Suprapubic skin (tissue), 4 donors: Measurements from ENCODE around the gene ANKRD65. TPM values are rescaled to one million over a fixed set of nuclear protein-coding genes. Genes with fewer than 3 reads are reported as not detected.
"Not testable (repeated sequence)": the region's sequence is repeated elsewhere in the genome, so short reads cannot be mapped to it uniquely, and the experiment has no call there.

Source experiments
- DNase-seq, 2 donors: peaks; one replicate each; pipeline ENCODE4 v3.0.0-alpha.2; 2019; ENCODE audit warnings: low spot score in 2 of 2
- H3K27ac ChIP-seq: fragments of 200-600 bp; sonication (generic); one replicate; pipeline ENCODE4 v1.5.1; 2019
- H3K27me3 ChIP-seq: fragments of 200-600 bp; sonication (generic); one replicate; pipeline ENCODE4 v1.5.1; 2019
- H3K36me3 ChIP-seq: fragments of 200-600 bp; sonication (generic); one replicate; pipeline ENCODE4 v1.5.1; 2019
- H3K4me1 ChIP-seq: fragments of 200-600 bp; sonication (generic); one replicate; pipeline ENCODE4 v1.5.1; 2019
- H3K4me3 ChIP-seq: fragments of 200-600 bp; sonication (generic); one replicate; pipeline ENCODE4 v1.5.1; 2019; ENCODE audit warnings: mild to moderate bottlenecking
- H3K9me3 ChIP-seq: fragments of 200-600 bp; sonication (generic); one replicate; pipeline ENCODE4 v1.5.1; 2019
- EP300 ChIP-seq: sonication (generic); formaldehyde crosslinking; IDR thresholded peaks from one replicate; pipeline ENCODE4 v1.6.1; 2017; ENCODE audit warnings: antibody characterized with exemption
- POLR2A ChIP-seq, 2 donors: fragments of 450-650 bp; IDR thresholded peaks; one replicate each; pipeline ENCODE4 v1.6.1; 2017; ENCODE audit warnings: antibody characterized with exemption in 2 of 2, mild to moderate bottlenecking in 2 of 2, moderate library complexity in 2 of 2
- POLR2AphosphoS5 ChIP-seq, 3 donors: sonication (generic); formaldehyde crosslinking; IDR thresholded peaks; one replicate each; pipeline ENCODE4 v1.6.1; 2017; ENCODE audit warnings: antibody characterized with exemption in 3 of 3
- WGBS: methylation state at CpG from one replicate; pipeline ENCODE4 v1.1.5; 2018; 5-methylcytosine and 5-hydroxymethylcytosine counted together
- total RNA-seq, 4 donors: library from RNA; depleted of rRNA; stranded (reverse); fragments of >200 nt; gene quantifications; one replicate each; pipeline ENCODE4 v1.1.0, GENCODE V29; 2016
- TF ChIP-seq, protein P1 (sequence below), 2 donors: fragments of 200-600 bp in 1 of 2; fragments of 450-650 bp in 1 of 2; sonication (generic) in 1 of 2; IDR thresholded peaks; one replicate each; pipeline ENCODE4 v1.5.1; 2016 to 2019; ENCODE audit warnings: antibody characterized with exemption in 2 of 2, mild to moderate bottlenecking in 1 of 2, moderate library complexity in 1 of 2

ANKRD65 gene
- total RNA-seq: 10 to 100 TPM in 1 of 4 donors, 1 to 10 TPM in 3; 2.8 to 10.3 (median 5.9) TPM

DNA sequence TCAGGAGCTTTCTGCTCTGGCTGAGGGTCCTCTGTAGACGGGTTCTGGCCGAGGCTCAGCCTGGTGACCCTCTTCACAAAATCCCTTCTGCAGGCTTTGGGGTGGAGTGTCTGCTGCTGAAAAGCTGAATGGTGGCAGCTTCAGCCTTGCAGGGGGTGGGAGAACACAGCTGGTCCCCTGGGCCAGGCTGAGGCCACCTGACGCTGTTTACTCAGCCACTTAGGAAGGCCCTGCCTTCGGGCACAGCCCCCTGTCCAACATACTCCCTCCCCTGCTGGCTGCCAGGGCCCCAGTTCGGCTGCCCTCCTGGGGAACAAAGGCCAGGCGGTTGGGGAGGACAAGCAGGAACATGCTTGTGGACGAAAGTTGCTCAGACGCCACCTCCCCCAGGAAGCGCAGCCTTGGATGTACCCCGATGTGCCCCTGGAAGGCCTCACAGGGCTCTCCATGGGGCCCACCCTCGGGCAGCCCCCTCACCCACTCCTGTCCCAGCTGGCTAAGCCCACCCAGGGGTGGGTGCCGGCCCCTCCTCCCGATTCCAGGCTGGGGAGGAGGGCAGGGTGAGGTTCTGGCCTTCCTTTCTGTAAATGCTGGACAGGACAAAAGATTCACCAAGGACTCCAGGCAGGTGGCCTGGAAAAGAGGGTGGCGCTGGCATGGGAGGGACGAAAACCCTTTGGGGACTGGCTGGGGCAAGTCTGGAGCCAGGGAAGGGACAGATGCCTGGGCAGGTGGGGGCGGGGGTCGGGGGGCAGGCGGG is at the start of gene ANKRD65:
TSS of gene ANKRD65 (minus strand) at position 130 of the 760 bp plus-strand sequence. CDS start 271 bp downstream, outside the sequence.
- Histone ChIP-seq H3K27ac (no peak within 1 kb of the TSS), H3K27me3 (peaks cover 3% of the 10 kb centered on the region), H3K4me1 (peaks cover 46% of the 10 kb centered on the region), H3K9me3 (no peaks in the 10 kb centered on the region), H3K36me3 (no peaks in the 10 kb centered on the region), H3K4me3 (peak within 1 kb of the TSS; percentile 54)
- WGBS: 73% methylated on average over 5 of the region's 18 CpGs
- TF ChIP-seq EP300 (no peak), POLR2A (IDR thresholded peaks at IDR 0.05) (no peak), POLR2AphosphoS5 (IDR thresholded peaks at IDR 0.05) (no peak)
- TF ChIP-seq, protein P1, sequence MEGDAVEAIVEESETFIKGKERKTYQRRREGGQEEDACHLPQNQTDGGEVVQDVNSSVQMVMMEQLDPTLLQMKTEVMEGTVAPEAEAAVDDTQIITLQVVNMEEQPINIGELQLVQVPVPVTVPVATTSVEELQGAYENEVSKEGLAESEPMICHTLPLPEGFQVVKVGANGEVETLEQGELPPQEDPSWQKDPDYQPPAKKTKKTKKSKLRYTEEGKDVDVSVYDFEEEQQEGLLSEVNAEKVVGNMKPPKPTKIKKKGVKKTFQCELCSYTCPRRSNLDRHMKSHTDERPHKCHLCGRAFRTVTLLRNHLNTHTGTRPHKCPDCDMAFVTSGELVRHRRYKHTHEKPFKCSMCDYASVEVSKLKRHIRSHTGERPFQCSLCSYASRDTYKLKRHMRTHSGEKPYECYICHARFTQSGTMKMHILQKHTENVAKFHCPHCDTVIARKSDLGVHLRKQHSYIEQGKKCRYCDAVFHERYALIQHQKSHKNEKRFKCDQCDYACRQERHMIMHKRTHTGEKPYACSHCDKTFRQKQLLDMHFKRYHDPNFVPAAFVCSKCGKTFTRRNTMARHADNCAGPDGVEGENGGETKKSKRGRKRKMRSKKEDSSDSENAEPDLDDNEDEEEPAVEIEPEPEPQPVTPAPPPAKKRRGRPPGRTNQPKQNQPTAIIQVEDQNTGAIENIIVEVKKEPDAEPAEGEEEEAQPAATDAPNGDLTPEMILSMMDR (IDR thresholded peaks at IDR 0.05): no peak
- no peak for DNase-seq

DNA sequence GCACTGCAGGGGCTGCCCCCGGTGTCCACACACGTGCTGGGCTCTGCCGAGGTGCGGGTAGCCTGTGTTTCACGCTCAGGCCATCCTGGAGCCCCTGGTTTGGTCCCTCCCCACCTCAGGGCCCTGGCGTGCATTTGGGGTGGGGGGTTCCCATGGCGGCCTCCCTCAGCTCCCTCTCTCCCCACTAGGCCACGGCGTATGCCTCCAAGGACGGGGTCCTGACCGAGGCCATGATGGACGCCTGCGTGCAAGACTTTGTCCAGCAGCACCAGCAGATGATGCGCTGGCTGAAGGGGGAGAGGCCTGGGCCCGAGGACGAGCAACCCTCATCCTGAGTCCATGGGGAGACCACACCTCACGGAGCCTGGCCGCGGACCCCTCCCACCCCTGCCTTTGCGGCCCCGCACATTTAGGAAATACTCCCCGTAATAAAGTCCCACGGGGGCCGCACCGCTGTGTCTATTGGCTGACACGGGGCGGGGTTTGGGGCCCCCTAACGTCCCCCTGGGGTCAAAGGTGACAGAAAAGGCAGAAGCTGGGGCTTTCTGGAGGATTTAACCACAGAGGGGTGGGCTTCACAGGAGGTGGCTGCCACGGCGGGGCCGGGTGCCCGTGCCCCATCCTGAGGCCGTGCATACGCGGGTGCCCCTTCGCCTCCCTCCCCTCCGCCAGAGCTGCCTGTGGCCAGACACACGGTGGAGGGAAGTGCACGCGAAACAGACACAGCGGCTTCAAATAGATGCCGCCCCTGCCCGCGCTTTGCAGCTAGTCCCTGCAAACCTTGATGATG is 47.3 kb upstream of the ANKRD65 start:
- not testable (repeated sequence) for H3K4me3 ChIP-seq, H3K36me3 ChIP-seq, H3K27me3 ChIP-seq, H3K27ac ChIP-seq, DNase-seq, H3K9me3 ChIP-seq
- peaks cover 18% of the 10 kb centered on the region for H3K4me1 ChIP-seq
- 80% methylated on average over 1 of the region's 44 CpGs for WGBS

DNA sequence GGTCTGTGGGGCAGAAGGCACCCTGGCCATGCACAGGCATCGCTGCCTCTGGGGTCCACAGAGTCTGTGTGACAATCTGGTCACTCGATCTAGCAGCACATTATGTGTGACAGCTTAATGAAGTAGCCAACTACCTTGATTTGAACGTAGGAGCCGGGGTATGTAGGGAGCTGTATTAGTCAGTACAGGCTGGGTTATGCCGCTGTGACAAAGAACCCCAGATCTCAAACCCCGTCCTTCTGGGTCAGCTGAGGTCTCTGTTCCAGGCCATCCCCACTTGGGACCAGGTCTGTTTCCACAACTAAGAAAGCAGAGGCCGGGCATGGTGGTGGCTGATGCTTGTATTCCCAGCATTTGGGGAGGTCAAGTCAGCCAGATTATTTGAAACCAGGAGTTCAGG is 42.2 kb upstream of the ANKRD65 start:
- DNase-seq: no peak
- Histone ChIP-seq H3K27ac (no peak overlapping the region), H3K4me1 (no peaks in the 10 kb centered on the region), H3K36me3 (no peaks in the 10 kb centered on the region), H3K9me3 (no peaks in the 10 kb centered on the region), H3K4me3 (no peak overlapping the region), H3K27me3 (peaks cover 8% of the 10 kb centered on the region)
- 89% methylated on average over 7 of the region's 7 CpGs for WGBS
- TF ChIP-seq, protein P1 (IDR thresholded peaks at IDR 0.05): no peak
- TF ChIP-seq POLR2A (IDR thresholded peaks at IDR 0.05) (no peak), EP300 (no peak), POLR2AphosphoS5 (IDR thresholded peaks at IDR 0.05) (no peak)

DNA sequence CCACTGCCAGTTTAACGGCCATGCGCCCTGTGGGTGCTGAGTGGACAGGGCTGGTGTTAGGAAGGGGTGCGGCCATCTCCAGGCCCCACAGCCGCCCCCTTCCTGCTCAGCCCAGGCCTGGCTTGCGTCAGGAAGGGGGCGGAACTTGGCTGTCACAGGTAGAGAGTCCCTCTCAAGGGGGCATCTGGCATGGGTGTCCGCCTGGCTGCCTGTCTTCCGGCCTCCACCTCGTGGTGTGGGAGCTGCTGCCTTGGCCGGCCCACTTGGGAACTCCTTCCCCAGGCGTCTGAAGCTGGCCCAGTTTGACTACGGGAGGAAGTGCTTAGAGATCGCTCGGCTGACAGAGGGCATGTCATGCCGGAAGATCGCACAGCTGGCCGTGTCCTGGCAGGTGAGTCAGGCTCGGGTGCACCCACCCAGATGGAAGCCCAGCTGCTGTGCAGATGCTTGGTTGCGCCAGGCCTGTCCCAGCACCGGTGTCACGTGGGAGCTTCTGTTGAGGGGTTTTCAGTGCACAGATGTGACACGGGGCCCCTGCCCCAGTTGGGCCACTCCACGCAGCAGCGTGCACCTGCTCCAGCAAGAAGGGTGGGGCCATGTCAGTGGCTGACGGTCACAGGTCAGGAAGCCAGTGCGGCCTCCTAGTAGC is 41.4 kb upstream of the ANKRD65 start:
- Histone ChIP-seq H3K27me3 (peaks cover 8% of the 10 kb centered on the region), H3K9me3 (no peaks in the 10 kb centered on the region), H3K4me1 (no peaks in the 10 kb centered on the region), H3K27ac (no peak overlapping the region), H3K36me3 (no peaks in the 10 kb centered on the region), H3K4me3 (no peak overlapping the region)
- TF ChIP-seq EP300: no peak
- 40% methylated on average over 1 of the region's 26 CpGs for WGBS
- no peak for DNase-seq

DNA sequence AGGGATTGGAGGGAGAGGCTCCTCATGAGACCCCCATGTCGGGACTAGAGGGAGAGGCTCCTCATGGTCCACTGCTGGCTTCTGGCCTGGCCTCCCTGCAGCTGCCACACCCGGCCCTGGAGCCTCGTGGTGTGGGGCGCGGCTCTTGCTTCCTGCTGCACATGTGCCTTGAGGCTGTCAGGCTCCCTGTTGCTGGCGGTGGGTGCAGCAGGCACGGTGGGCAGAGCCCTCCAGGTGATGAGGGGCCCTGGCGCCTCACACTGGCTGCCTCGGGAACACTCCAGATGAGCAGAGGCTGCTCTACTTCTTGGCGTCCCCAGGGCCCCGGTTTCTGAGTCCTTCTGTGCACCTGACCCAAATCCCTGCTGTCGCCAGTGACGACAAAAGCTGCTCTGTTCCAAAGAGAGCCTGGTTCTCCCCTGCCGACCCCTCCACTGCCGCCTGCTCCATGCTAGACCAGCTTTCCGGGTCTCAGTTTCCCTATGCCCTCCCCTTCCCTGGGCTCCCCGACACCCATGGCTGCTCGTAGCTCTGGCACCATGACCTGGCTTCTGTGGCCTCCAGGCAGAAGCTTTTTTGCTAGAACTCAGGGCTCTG is 40.7 kb upstream of the ANKRD65 start:
- Histone ChIP-seq H3K27me3 (peaks cover 8% of the 10 kb centered on the region), H3K36me3 (no peaks in the 10 kb centered on the region), H3K27ac (no peak overlapping the region), H3K9me3 (no peaks in the 10 kb centered on the region), H3K4me1 (no peaks in the 10 kb centered on the region), H3K4me3 (no peak overlapping the region)
- 34% methylated on average over 11 of the region's 18 CpGs for WGBS
- TF ChIP-seq, protein P1 (IDR thresholded peaks at IDR 0.05): no peak
- TF ChIP-seq EP300 (no peak), POLR2AphosphoS5 (IDR thresholded peaks at IDR 0.05) (no peak), POLR2A (IDR thresholded peaks at IDR 0.05) (no peak)
- DNase-seq: no peak
